ENCODE measurements around the gene TMIGD1. TPM values are rescaled to one million over a fixed set of nuclear protein-coding genes. Genes with fewer than 3 reads are reported as not detected.
A peak's percentile ranks its signal among the peaks of the same experiment; 100 is the strongest.

Gene TMIGD1
- total and polyA plus RNA-seq, 2 of the 13 experiments (the other 11 are each of a cell fraction or from before 2014, with no cell fraction given) = not detected

- TF ChIP-seq NCOA5 (CRISPR knock-in tag; IDR thresholded peaks at IDR 0.05) (no peak), ZBTB20 (CRISPR knock-in tag; IDR thresholded peaks at IDR 0.05; ENCODE audit: borderline replicate concordance, low read depth) (no peak), SMARCC2 (IDR thresholded peaks at IDR 0.05) (no peak), GTF3A (CRISPR knock-in tag; conservative IDR thresholded peaks at IDR 0.05) (no peak), ZNF350 (CRISPR knock-in tag; IDR thresholded peaks at IDR 0.05; ENCODE audit: borderline replicate concordance, low read depth) (no peak), SUZ12 (IDR thresholded peaks at IDR 0.05; ENCODE audit: low read depth, low read length) (no peak), SMARCE1 (IDR thresholded peaks at IDR 0.05; ENCODE audit: borderline replicate concordance) (no peak), MTERF4 (CRISPR knock-in tag; IDR thresholded peaks at IDR 0.05) (no peak), TBX2 (CRISPR knock-in tag; IDR thresholded peaks at IDR 0.05; ENCODE audit: borderline replicate concordance) (peak; percentile 72), ETV5 (CRISPR knock-in tag; IDR thresholded peaks at IDR 0.05; ENCODE audit: borderline replicate concordance) (peak; percentile 13; the same call in 1 of the 2 replicates), ZNF629 (CRISPR knock-in tag; conservative IDR thresholded peaks at IDR 0.05) (0 out of 2 replicates have a peak, but pooled peaks have one; percentile 15), ARNT2 (CRISPR knock-in tag; IDR thresholded peaks at IDR 0.05; ENCODE audit: low read depth) (no peak), ZNF616 (CRISPR knock-in tag; IDR thresholded peaks at IDR 0.05; ENCODE audit: low read depth) (no peak), ZNF329 (CRISPR knock-in tag; IDR thresholded peaks at IDR 0.05; ENCODE audit: low read depth) (no peak), ZNF660 (CRISPR knock-in tag; IDR thresholded peaks at IDR 0.05; ENCODE audit: borderline replicate concordance, low read depth) (no peak), ATF1 (CRISPR knock-in tag; IDR thresholded peaks at IDR 0.05) (peak; percentile 15; the same call in 1 of the 2 replicates), ZNF256 (CRISPR knock-in tag; conservative IDR thresholded peaks at IDR 0.05) (no peak), ZBTB1 (CRISPR knock-in tag; IDR thresholded peaks at IDR 0.05; ENCODE audit: borderline replicate concordance) (no peak), HNRNPUL1 (IDR thresholded peaks at IDR 0.05; ENCODE audit: low read depth, low read length) (no peak), U2AF1 (optimal IDR thresholded peaks at IDR 0.05; ENCODE audit: low read depth, low read length) (no peak), ZEB1 (IDR thresholded peaks at IDR 0.05; ENCODE audit: insufficient replicate concordance, low read depth) (peak; percentile 33), ZNF251 (CRISPR knock-in tag; IDR thresholded peaks at IDR 0.05) (no peak), HNRNPK (IDR thresholded peaks at IDR 0.05; ENCODE audit: low read depth, low read length, poor library complexity, severe bottlenecking) (no peak), ZNF367 (CRISPR knock-in tag; IDR thresholded peaks at IDR 0.05; ENCODE audit: borderline replicate concordance) (no peak), CCDC6 (CRISPR knock-in tag; IDR thresholded peaks at IDR 0.05) (no peak), MTF2 (CRISPR knock-in tag; IDR thresholded peaks at IDR 0.05; ENCODE audit: borderline replicate concordance) (no peak), SP4 (CRISPR knock-in tag; IDR thresholded peaks at IDR 0.05) (no peak), ZNF44 (CRISPR knock-in tag; IDR thresholded peaks at IDR 0.05) (no peak)
- TF ChIP-seq, protein P1, sequence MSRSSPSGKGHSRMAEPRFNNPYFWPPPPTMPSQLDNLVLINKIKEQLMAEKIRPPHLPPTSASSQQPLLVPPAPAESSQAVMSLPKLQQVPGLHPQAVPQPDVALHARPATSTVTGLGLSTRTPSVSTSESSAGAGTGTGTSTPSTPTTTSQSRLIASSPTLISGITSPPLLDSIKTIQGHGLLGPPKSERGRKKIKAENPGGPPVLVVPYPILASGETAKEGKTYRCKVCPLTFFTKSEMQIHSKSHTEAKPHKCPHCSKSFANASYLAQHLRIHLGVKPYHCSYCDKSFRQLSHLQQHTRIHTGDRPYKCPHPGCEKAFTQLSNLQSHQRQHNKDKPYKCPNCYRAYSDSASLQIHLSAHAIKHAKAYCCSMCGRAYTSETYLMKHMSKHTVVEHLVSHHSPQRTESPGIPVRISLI (CRISPR knock-in tag; IDR thresholded peaks at IDR 0.05; ENCODE audit: borderline replicate concordance) = no peak
- TF ChIP-seq, protein P2, sequence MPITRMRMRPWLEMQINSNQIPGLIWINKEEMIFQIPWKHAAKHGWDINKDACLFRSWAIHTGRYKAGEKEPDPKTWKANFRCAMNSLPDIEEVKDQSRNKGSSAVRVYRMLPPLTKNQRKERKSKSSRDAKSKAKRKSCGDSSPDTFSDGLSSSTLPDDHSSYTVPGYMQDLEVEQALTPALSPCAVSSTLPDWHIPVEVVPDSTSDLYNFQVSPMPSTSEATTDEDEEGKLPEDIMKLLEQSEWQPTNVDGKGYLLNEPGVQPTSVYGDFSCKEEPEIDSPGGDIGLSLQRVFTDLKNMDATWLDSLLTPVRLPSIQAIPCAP (CRISPR knock-in tag; IDR thresholded peaks at IDR 0.05; ENCODE audit: low read depth) = no peak
These were observed 2.7 kb upstream of the TMIGD1 start (continued) for GRCh38 chr17:30336369-30337171.
